Uterus (tissue), 2 donors: ENCODE measurements around the gene ARID2.

Experiments used
- POLR2A ChIP-seq, 2 donors: fragments of 450-650 bp; IDR thresholded peaks; one replicate each; pipeline ENCODE4 v1.6.1; 2016; ENCODE audit warnings: antibody characterized with exemption in 2 of 2, mild to moderate bottlenecking in 1 of 2, moderate library complexity in 1 of 2
- TF ChIP-seq, protein P1 (sequence below), 4 experiments: fragments of 200-600 bp in 2 of 4; fragments of 450-650 bp in 2 of 4; sonication (generic) in 2 of 4; IDR thresholded peaks; one replicate each; pipeline ENCODE4 v1.5.1; 2016 to 2019; ENCODE audit warnings: antibody characterized with exemption in 4 of 4, mild to moderate bottlenecking in 2 of 4, moderate library complexity in 1 of 4

DNA sequence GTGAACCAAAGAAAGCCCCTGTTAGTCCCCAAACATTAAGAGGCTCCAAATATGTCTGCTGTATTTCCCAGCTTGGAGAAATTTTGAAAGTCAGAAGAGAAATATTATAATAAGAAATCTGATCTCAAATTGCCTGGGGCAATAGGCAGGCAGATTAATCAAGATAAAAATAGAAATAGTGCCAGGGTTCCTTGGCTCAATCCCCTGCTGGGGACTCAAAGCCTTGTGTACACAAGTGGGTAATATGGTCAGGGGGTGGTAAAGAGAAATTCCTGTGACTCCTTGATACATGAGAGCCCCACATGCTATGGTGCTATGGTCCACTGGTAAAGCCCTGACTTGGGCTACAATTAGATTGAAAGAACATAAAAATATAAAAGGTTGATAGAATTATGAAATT lies 41.3 kb upstream of the ARID2 start:
- TF ChIP-seq, protein P1, sequence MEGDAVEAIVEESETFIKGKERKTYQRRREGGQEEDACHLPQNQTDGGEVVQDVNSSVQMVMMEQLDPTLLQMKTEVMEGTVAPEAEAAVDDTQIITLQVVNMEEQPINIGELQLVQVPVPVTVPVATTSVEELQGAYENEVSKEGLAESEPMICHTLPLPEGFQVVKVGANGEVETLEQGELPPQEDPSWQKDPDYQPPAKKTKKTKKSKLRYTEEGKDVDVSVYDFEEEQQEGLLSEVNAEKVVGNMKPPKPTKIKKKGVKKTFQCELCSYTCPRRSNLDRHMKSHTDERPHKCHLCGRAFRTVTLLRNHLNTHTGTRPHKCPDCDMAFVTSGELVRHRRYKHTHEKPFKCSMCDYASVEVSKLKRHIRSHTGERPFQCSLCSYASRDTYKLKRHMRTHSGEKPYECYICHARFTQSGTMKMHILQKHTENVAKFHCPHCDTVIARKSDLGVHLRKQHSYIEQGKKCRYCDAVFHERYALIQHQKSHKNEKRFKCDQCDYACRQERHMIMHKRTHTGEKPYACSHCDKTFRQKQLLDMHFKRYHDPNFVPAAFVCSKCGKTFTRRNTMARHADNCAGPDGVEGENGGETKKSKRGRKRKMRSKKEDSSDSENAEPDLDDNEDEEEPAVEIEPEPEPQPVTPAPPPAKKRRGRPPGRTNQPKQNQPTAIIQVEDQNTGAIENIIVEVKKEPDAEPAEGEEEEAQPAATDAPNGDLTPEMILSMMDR (IDR thresholded peaks at IDR 0.05) = no peak
- no peak for TF ChIP-seq POLR2A (IDR thresholded peaks at IDR 0.05)
